Measurements from ENCODE around the gene FSCB.

The FSCB gene

GRCh38 chr14:44508834-44509233, 1.8 kb upstream of the FSCB start:
- in situ Hi-C loops (cut with HindIII; ENCODE audit: low sequenced_read_pairs) = no loop called here
- DNase-seq (ENCODE audit: low read depth) = no peak
- H3K4me3 ChIP-seq (ENCODE audit: low read depth, low read length) = no peak overlapping the region
- no peak for TF ChIP-seq CTCF (IDR thresholded peaks at IDR 0.05; ENCODE audit: low read depth, low read length, missing control alignments)

- no peak for TF ChIP-seq CTCF (IDR thresholded peaks at IDR 0.05; ENCODE audit: low read depth, low read length, missing control alignments)
- in situ Hi-C loops (cut with HindIII; ENCODE audit: low sequenced_read_pairs) = no loop called here
- no peak for DNase-seq (ENCODE audit: low read depth)
- no peak overlapping the region for H3K4me3 ChIP-seq (ENCODE audit: low read depth, low read length)
These were observed 1.5 kb downstream of the FSCB start for GRCh38 chr14:44505588-44505987.

GRCh38 chr14:44497148-44497547, 9.9 kb downstream of the FSCB start:
- TF ChIP-seq CTCF (IDR thresholded peaks at IDR 0.05; ENCODE audit: low read depth, low read length, missing control alignments) = no peak
- no peak overlapping the region for H3K4me3 ChIP-seq (ENCODE audit: low read depth, low read length)
- DNase-seq (ENCODE audit: low read depth) = no peak
- in situ Hi-C loops (cut with HindIII; ENCODE audit: low sequenced_read_pairs) = no loop called here

- in situ Hi-C loops (cut with HindIII; ENCODE audit: low sequenced_read_pairs) = no loop called here
- TF ChIP-seq CTCF (IDR thresholded peaks at IDR 0.05; ENCODE audit: low read depth, low read length, missing control alignments) = no peak
- no peak for DNase-seq (ENCODE audit: low read depth)
- no peak overlapping the region for H3K4me3 ChIP-seq (ENCODE audit: low read depth, low read length)
These were observed 12.9 kb downstream of the FSCB start for GRCh38 chr14:44494137-44494536.

- DNase-seq (ENCODE audit: low read depth) = no peak
- in situ Hi-C loops (cut with HindIII; ENCODE audit: low sequenced_read_pairs) = no loop called here
- no peak overlapping the region for H3K4me3 ChIP-seq (ENCODE audit: low read depth, low read length)
- TF ChIP-seq CTCF (IDR thresholded peaks at IDR 0.05; ENCODE audit: low read depth, low read length, missing control alignments) = no peak
These were observed 16.1 kb downstream of the FSCB start for GRCh38 chr14:44490966-44491365.

- no peak overlapping the region for H3K4me3 ChIP-seq (ENCODE audit: low read depth, low read length)
- TF ChIP-seq CTCF (IDR thresholded peaks at IDR 0.05; ENCODE audit: low read depth, low read length, missing control alignments) = no peak
- in situ Hi-C loops (cut with HindIII; ENCODE audit: low sequenced_read_pairs) = no loop called here
- DNase-seq (ENCODE audit: low read depth) = no peak
These were observed 29.1 kb downstream of the FSCB start for GRCh38 chr14:44477953-44478352.

GRCh38 chr14:44468771-44469170, 38.3 kb downstream of the FSCB start:
- in situ Hi-C loops (cut with HindIII; ENCODE audit: low sequenced_read_pairs) = no loop called here
- no peak overlapping the region for H3K4me3 ChIP-seq (ENCODE audit: low read depth, low read length)
- DNase-seq (ENCODE audit: low read depth) = no peak
- no peak for TF ChIP-seq CTCF (IDR thresholded peaks at IDR 0.05; ENCODE audit: low read depth, low read length, missing control alignments)

Measured in astrocyte of the cerebellum (primary cell).